Skeletal muscle satellite cell (primary cell): ENCODE results near the gene GPR78. TPM values are rescaled to one million over a fixed set of nuclear protein-coding genes. Genes with fewer than 3 reads are reported as not detected.

Experiments used
- H3K27me3 ChIP-seq: 2 replicates; pipeline ENCODE4 v1.7.0; 2013; ENCODE audit warnings: low read length; ENCODE audit not compliant: control insufficient read depth, insufficient read depth
- H3K36me3 ChIP-seq: 2 replicates; pipeline ENCODE4 v1.7.0; 2013; ENCODE audit warnings: mild to moderate bottlenecking, control low read depth, low read length; ENCODE audit not compliant: insufficient read depth
- H3K4me1 ChIP-seq: 2 replicates; pipeline ENCODE4 v1.7.0; 2013; ENCODE audit warnings: low read length; ENCODE audit not compliant: control insufficient read depth, insufficient read depth
- H3K4me2 ChIP-seq: 2 replicates; pipeline ENCODE4 v1.7.0; 2013; ENCODE audit warnings: mild to moderate bottlenecking, low read length
- H3K4me3 ChIP-seq: 2 replicates; pipeline ENCODE4 v1.7.0; 2013; ENCODE audit warnings: low read length
- H3K9ac ChIP-seq: 2 replicates; pipeline ENCODE4 v1.7.0; 2013; ENCODE audit warnings: mild to moderate bottlenecking, low read depth, low read length, moderate library complexity
- H3K9me3 ChIP-seq: replicated peaks from 2 replicates; pipeline ENCODE4 v1.7.0; 2013; ENCODE audit warnings: mild to moderate bottlenecking, control low read depth, low read length
- total RNA-seq: library from RNA; depleted of rRNA; stranded (reverse); fragments of >200 nt; gene quantifications from 2 replicates; pipeline ENCODE4 v1.2.3, GENCODE V29; 2012; rRNA removed

Gene GPR78, protein sequence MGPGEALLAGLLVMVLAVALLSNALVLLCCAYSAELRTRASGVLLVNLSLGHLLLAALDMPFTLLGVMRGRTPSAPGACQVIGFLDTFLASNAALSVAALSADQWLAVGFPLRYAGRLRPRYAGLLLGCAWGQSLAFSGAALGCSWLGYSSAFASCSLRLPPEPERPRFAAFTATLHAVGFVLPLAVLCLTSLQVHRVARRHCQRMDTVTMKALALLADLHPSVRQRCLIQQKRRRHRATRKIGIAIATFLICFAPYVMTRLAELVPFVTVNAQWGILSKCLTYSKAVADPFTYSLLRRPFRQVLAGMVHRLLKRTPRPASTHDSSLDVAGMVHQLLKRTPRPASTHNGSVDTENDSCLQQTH
- under 0.01 and 0.22 TPM in 2 replicates for total RNA-seq

DNA sequence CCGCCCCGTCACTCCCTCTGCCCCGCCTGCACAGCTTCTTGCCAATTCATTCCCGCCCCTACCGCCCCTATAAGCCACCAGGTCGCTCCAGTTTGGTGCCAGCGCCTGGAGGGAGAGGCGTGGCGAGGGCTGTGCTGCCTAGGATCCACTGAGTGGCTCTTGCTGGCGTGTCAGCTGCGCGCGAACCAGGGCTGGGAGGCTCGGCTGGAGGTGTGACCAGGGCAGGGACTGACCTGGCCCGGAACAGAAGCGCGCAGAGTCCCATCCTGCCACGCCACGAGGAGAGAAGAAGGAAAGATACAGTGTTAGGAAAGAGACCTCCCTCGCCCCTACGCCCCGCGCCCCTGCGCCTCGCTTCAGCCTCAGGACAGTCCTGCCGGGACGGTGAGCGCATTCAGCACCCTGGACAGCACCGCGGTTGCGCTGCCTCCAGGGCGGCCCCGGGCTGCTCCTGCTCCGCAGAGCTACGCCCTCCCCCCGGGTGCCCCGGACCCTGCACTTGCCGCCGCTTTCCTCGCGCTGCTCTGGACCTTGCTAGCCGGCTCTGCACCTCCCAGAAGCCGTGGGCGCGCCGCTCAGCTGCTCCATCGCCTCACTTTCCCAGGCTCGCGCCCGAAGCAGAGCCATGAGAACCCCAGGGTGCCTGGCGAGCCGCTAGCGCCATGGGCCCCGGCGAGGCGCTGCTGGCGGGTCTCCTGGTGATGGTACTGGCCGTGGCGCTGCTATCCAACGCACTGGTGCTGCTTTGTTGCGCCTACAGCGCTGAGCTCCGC lies at the start of gene GPR78:
TSS of gene GPR78 (plus strand) at position 72 of the 773 bp plus-strand sequence. CDS start at position 663, 591 bp downstream.
- peaks cover 72% of the 10 kb centered on the region for H3K27me3 ChIP-seq
- no peaks in the 10 kb centered on the region for H3K4me1 ChIP-seq
- peak within 1 kb of the TSS; percentile 35 for H3K4me2 ChIP-seq
- H3K4me3 ChIP-seq, result no peak within 1 kb of the TSS
- no peaks in the 10 kb centered on the region for H3K36me3 ChIP-seq
- H3K9ac ChIP-seq, result no peak within 1 kb of the TSS
- no peaks in the 10 kb centered on the region for H3K9me3 ChIP-seq

DNA sequence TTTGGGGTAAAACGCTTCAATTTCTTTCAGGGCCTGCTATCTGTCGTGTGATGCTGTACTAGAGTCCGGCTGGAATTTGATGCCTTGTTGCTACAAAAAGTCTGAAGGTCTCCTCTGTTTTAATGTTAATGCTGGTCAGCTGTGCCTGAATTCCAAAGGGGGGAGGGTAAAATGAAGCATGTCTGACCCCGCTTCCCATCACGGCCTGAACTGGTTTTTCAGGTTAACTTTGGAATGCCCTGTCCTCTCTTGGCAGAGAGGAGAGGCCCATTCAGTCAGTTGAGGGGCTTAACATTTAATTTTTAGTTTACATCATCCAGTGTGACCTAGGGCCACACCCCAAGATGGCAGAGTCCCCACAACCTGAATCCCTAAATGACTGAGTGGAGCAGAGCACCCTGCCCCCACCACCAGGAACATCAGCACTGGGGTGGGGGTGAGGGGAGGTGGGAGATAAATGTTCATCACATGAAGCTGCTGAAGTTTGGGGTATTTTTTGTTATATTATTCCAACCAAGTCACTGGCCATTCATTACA lies 47.9 kb upstream of the GPR78 start:
- Histone ChIP-seq H3K27me3 (peaks cover 19% of the 10 kb centered on the region), H3K36me3 (no peaks in the 10 kb centered on the region), H3K4me3 (no peak overlapping the region), H3K9me3 (no peaks in the 10 kb centered on the region), H3K4me1 (peaks cover 10% of the 10 kb centered on the region), H3K9ac (no peak overlapping the region), H3K4me2 (no peak overlapping the region)

GRCh38 chr4:8533274-8533865 lies 46.8 kb upstream of the GPR78 start:
- Histone ChIP-seq H3K4me3 (no peak overlapping the region), H3K27me3 (peaks cover 19% of the 10 kb centered on the region), H3K9ac (no peak overlapping the region), H3K4me1 (peaks cover 19% of the 10 kb centered on the region), H3K4me2 (no peak overlapping the region), H3K36me3 (no peaks in the 10 kb centered on the region), H3K9me3 (no peaks in the 10 kb centered on the region)

DNA sequence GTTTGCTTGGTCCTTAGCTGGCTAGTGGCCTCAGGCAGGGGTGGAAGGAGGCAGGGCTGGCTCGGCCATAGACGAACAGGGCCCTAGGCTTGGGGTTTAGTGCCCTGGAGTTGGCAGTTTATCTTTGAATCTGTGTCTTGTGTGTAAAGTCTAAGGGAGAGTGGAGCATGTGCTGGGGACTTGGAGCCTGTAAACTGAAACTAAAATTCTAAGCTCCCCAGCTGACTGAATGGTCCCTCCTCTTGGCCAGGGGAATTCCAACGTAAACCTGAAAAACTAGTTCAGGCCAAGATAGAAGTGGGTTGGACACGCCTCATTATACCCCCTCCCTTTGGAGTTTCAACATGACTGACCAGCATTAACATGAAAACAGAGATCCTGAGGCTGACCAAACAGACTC lies 46.1 kb upstream of the GPR78 start:
- no peaks in the 10 kb centered on the region for H3K9me3 ChIP-seq
- no peaks in the 10 kb centered on the region for H3K36me3 ChIP-seq
- no peak overlapping the region for H3K9ac ChIP-seq
- H3K4me2 ChIP-seq, result no peak overlapping the region
- no peak overlapping the region for H3K4me3 ChIP-seq
- peaks cover 25% of the 10 kb centered on the region for H3K4me1 ChIP-seq
- H3K27me3 ChIP-seq, result peaks cover 19% of the 10 kb centered on the region

- H3K27me3 ChIP-seq, result peaks cover 19% of the 10 kb centered on the region
- peaks cover 28% of the 10 kb centered on the region for H3K4me1 ChIP-seq
- H3K36me3 ChIP-seq, result no peaks in the 10 kb centered on the region
- no peak overlapping the region for H3K9ac ChIP-seq
- H3K9me3 ChIP-seq, result no peaks in the 10 kb centered on the region
- H3K4me2 ChIP-seq, result no peak overlapping the region
- no peak overlapping the region for H3K4me3 ChIP-seq
These were observed 45.6 kb upstream of the GPR78 start for GRCh38 chr4:8534611-8535010.

DNA sequence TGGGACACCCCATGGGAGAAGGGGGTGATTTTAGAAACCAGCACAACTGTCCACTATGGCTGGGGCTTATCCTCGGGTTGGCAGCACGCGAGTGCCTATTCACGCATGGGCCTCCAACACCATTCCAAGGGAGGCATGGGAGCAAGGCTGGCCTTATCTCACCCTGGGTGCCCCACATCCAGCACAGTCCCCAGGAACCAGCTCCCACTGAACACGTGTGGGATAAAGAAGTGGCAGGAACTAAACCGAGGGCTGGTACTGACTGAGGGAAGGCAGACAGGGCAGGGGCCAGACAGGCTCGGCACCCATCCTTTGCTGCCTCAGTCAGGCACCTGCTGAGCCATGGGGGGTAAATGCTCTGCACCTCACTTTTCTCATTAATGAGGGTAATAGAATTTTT lies 43.7 kb upstream of the GPR78 start:
- no peaks in the 10 kb centered on the region for H3K36me3 ChIP-seq
- H3K9me3 ChIP-seq, result no peaks in the 10 kb centered on the region
- no peak overlapping the region for H3K4me3 ChIP-seq
- H3K4me1 ChIP-seq, result peaks cover 33% of the 10 kb centered on the region
- no peak overlapping the region for H3K4me2 ChIP-seq
- H3K9ac ChIP-seq, result no peak overlapping the region
- H3K27me3 ChIP-seq, result peaks cover 19% of the 10 kb centered on the region

DNA sequence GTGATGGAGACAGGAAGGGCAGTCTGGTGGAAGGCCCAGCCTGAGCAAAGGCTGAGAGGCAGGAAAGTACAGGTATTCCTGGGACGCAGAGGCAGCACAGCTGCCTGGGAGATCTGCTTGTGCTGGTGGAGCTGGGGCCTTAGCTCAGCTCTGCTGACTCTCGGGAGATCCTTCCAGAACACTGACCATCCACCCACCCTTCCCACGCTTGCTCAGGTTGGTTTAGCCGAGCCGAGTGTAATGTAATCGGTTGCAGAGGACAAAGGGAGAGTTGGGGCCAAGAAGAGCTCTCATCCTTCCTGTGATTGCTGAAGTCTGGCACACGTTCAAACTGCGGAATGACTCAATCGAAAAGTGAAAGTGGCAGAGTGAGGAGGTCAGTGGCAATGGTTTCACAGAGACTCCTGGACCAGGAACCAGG lies 43.1 kb upstream of the GPR78 start:
- Histone ChIP-seq H3K9ac (no peak overlapping the region), H3K9me3 (no peaks in the 10 kb centered on the region), H3K4me2 (peak overlapping the region; percentile 47), H3K4me3 (no peak overlapping the region), H3K27me3 (peaks cover 19% of the 10 kb centered on the region), H3K4me1 (peaks cover 33% of the 10 kb centered on the region), H3K36me3 (no peaks in the 10 kb centered on the region)

- Histone ChIP-seq H3K4me2 (no peak overlapping the region), H3K4me1 (peaks cover 33% of the 10 kb centered on the region), H3K27me3 (peaks cover 19% of the 10 kb centered on the region), H3K4me3 (no peak overlapping the region), H3K9me3 (no peaks in the 10 kb centered on the region), H3K9ac (no peak overlapping the region), H3K36me3 (no peaks in the 10 kb centered on the region)
These were observed 42.0 kb upstream of the GPR78 start for GRCh38 chr4:8538076-8538702.

- peaks cover 33% of the 10 kb centered on the region for H3K4me1 ChIP-seq
- no peaks in the 10 kb centered on the region for H3K9me3 ChIP-seq
- peaks cover 16% of the 10 kb centered on the region for H3K27me3 ChIP-seq
- H3K36me3 ChIP-seq, result no peaks in the 10 kb centered on the region
- no peak overlapping the region for H3K4me3 ChIP-seq
- H3K4me2 ChIP-seq, result peak overlapping the region; percentile 22
- H3K9ac ChIP-seq, result no peak overlapping the region
These were observed 41.3 kb upstream of the GPR78 start for GRCh38 chr4:8538703-8539567.

- Histone ChIP-seq H3K4me3 (no peak overlapping the region), H3K27me3 (peaks cover 10% of the 10 kb centered on the region), H3K9ac (no peak overlapping the region), H3K9me3 (no peaks in the 10 kb centered on the region), H3K4me2 (no peak overlapping the region), H3K36me3 (no peaks in the 10 kb centered on the region), H3K4me1 (peaks cover 37% of the 10 kb centered on the region)
These were observed 40.5 kb upstream of the GPR78 start for GRCh38 chr4:8539661-8540060.
